ENCODE measurements around the gene TMEM41B.
"Not testable (repeated sequence)": the region's sequence is repeated elsewhere in the genome, so short reads cannot be mapped to it uniquely, and the experiment has no call there.

Gene TMEM41B, protein sequence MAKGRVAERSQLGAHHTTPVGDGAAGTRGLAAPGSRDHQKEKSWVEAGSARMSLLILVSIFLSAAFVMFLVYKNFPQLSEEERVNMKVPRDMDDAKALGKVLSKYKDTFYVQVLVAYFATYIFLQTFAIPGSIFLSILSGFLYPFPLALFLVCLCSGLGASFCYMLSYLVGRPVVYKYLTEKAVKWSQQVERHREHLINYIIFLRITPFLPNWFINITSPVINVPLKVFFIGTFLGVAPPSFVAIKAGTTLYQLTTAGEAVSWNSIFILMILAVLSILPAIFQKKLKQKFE

DNA sequence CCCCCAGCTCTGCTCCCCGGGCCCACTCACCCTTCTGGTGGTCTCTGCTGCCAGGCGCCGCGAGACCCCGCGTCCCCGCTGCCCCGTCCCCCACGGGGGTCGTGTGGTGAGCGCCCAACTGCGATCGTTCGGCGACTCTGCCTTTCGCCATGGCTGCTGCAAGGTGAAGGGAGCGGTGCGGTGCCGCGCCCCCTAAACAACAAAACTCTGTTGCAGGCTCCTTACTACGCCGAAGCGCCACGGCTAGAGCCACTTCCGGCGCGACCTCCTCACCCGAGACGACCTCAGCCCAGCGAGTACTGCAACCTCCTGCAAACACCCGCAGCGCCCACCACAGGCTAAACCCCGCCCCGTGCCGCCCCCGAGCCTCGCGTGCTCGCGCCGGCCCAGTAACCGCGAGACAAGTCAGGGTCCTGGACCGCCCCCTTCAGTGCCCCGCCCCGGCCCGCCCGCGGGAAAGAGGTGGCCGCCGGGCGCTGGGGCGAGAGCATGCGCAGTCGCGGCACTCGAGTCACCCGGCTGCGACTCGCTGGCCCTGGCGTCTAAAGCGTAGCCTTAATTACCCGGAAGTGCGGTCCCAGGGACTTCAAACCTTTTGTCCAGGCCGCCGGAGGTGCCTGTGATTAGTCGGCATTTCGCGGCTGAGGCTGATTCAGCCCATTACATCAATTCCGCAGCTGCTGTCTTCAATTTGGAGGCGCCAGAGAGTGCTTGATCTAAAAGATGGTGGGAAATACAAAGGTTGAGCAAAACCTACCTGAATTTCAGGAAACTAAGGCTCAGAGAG, at the start of gene TMEM41B:
TSS of gene TMEM41B (minus strand) at position 303 of the 787 bp plus-strand sequence. CDS start at position 151, 152 bp downstream.
- peak; percentile 99 for DNase-seq

DNA sequence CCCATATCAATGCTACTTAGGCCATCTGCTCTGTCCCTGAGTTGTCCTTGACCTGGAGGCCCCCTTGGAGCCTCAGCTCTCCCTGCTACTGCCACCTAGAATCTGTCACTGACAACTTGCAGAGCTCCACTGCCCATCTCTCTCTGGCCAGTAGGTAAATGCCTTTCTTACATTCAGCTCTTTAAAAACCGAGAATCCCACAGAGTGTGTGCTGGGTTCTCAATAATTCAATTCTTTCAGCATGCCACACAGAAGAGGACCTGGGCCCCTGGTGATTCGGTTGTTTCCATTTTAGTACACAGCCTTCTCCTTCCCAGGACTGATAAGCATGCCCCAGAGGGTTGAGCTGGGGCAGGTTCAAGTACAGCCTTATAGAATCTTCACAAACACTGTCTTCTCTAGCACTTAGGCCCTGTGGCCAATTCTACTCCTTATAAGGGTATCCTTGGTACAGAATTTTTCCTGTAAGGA, 48.0 kb upstream of the TMEM41B start:
- DNase-seq = no peak

DNA sequence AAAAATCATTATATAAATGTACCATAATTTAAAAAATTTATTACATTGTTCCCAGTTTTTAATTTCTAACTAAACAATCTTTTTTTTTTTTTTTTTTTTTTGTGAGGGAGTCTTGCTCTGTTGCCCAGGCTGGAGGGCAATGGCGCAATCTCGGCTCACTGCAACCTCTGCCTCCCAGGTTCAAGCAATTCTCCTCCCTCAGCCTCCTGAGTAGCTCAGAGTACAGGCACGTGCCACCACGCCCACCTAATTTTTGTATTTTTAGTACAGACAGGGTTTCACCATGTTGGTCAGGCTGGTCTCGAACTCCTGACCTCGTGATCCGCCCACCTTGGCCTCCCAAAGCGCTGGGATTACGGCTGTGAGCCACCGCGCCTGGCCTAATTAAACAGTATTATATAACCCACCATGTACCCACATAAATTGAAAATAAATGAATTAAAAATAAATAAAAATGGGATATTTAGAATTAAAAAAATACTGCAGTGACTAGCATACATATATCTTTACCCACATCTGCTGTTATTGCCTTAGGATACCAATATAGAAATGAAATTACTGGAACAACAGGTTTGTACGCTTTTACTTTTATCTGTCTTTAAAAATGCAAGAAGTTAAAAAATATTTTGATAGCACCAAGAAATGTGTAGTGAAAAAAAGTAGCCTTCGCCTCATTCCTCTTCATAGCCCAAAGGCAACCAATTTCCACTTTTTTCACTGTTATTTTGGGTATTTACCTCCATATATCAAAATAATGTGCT, 46.6 kb upstream of the TMEM41B start:
- DNase-seq = not testable (repeated sequence)

DNA sequence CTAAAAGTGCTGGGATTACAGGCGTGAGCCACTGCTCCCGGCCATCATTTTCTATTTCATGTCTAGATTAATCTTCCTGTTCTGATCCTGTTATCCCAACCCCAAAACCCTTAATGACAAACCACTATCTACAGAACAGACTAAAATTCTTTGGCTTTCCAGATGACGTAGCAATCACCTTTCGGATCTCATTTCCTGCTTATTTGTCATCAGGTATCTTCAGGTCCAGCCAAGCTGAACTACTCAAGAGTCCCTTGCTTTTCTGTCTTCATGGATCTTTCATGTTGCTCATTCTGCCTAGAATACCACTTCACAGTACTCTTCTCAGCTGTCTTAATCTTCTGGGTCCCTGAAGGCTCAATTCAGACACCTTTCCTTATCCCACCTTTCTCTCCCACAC, 42.6 kb upstream of the TMEM41B start:
- no peak for DNase-seq

DNA sequence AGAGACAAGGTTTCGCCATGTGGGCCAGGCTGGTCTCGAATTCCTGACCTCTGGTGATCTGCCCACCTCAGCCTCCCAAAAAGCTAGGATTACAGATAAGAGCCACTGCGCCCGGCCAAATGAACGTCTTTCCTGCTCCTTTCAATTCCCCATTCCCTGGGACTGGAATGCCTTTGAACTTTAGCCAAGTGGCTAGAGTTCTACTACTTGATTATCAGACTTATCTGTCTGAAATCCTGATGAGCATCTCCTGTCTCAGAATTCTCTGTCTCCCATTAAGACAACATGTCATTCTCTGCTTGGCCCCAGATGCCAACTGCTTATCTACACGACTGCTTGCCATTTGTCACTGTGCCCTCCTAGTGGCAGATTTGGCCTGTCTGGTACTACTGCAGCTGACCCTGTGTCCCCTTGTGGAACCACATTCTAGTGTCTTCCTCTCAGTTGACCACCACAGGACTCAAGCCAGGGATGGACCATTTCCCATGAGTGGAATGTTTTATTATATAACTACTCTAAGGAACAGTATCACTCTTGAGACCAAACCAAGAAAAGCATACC, 37.0 kb upstream of the TMEM41B start:
- no peak for DNase-seq

DNA sequence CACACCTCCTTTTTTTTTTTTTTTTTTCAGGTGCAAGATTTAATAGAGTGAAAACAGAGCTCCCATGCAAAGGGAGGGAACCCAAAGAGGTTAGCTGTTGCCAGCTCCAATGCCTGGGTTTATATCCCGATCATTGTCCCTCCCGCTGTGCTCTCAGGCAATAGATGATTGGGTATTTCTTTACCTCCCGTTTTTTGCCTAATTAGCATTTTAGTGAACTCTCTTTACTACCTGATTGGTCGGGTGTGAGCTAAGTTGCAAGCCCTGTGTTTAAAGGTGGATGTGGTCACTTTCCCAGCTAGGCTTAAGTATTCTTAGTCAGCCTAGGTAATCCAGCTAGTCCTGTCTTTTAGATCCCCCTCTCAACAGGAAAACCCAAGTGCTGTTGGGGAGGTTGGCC, 33.4 kb upstream of the TMEM41B start:
- DNase-seq = not testable (repeated sequence)

DNA sequence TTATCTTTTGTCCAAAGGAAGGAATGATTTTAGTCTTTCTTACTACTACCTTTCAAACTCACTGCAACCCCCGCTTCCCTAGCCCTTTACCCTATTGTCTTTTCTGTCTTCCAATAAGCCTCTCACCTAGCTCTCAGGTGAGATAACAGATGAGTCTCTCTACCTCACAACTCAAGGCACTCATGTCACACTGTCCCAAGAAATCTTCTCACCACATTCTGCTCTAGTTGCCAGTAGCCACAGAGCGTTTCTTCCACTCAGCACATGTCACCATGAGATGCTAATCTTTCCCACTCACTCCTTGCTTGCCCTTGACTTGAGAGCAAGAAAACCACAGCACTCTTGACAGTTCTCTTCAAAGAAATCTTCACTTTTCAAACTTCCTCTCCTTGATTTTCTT, 32.7 kb upstream of the TMEM41B start:
- DNase-seq = peak; percentile 11

DNA sequence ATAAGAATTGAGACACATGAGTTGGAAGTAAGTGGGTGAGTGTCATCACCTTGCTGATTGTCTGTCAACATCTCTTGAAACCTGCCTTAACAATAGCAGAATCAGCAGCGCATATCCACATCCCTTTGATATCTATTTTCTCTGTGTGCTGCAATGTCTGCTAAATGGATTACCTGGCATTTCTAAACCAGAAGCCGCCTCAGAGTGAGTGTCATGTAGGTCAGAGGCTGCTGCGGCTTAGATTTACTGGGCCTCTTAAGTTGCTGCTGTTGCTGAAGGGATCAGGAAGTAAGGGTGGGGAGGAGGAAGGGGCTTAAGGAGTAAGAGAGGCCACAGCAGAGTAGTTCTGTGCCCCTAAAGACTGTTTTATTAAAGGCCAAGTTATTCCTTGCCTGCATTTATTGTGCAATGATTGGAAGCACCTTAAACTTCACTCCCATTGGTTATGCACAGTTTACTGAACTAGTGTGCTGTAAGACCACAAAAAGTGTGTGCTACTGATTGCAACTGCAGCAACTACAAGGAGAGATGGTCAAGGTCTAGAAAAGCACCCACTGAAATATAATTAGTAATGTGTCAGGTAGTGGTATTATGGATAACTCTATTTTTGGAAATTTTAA, 29.8 kb upstream of the TMEM41B start:
- DNase-seq = no peak

DNA sequence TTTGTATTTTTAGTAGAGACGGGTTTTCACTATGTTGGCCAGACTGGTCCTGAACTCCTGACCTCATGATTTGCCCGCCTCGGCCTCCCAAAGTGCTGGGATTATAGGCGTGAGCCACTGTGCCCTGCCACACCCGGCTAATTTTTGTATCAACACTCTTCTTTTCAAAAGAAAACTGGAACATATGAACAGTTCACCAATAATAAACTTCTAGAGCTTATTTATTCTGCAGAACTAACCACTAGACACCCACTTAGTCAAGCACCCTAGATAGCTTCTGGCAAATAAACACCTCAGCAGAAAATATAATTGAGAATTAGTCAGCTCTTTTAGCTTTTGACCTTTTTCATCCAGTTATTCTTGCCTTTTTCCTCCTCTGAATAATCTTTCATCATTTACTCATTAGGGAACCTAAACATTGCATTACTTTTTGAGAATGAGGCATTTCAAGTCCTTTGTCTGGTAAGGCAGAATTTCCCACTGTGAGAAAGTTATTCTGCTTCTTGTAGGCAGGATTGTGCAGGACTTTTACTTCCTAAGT, 27.3 kb upstream of the TMEM41B start:
- DNase-seq = no peak

DNA sequence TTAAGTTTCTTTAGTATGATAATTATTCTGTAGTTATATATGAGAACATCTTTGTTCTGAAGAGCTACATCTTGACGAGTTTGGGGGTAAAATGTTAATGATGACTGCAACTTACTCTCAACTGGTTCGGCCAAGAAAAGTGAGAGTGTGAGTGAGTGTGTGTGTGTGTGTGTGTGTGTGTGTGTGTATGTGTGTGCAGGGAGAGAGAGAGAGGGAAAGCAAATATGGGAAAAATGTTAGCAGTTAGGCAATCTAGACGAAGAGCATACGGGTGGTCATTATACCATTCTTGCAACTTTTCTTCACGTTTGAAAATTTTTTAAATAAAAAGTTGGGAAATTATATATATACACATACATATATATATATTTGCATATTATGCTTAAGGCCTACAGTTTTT, 18.3 kb upstream of the TMEM41B start:
- DNase-seq = no peak

DNA sequence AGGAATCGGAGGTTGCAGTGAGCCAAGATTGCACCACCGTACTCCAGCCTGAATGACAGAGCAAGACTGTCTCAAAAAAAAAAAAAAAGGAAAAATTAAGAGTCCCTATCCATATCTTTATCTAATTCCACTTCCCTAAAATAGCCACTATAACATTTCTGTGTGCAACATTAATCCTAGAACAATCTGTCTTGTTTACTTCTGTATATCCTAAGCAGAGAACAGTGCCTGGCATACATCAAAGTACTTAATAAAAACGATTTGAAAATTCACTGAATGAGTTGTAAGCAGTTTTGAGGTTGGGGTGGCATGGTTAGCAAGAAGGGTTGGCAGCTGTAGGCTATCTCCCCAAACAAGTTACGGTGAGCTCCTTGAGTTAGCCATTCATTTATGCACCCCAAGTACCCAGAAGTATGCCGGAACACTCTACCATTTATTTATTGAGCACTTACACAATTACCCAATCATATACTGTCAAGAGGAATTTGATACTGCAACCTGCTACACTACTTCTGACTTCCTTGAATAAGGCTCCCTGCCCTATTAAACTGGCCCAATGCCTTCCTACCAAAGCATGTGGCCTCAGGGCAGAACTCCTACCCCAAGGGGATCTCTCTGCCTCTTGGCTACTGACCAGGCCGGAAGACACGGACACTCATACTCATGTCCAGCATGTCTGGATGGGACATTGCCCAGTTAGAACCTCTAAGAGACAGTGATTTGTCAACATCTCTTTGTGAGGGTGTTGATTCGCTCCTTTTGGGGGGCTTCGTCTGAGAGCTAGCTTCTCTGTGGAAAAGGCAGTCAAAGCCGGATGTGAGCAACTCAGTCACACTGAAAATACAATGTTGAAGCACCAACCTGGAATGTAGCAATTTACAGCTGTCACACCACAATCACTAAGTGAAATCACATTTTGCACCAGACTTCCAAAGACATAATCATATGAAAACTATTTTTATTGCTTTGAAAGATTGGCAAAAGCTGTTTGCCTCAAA, 16.3 kb upstream of the TMEM41B start:
- no peak for DNase-seq

DNA sequence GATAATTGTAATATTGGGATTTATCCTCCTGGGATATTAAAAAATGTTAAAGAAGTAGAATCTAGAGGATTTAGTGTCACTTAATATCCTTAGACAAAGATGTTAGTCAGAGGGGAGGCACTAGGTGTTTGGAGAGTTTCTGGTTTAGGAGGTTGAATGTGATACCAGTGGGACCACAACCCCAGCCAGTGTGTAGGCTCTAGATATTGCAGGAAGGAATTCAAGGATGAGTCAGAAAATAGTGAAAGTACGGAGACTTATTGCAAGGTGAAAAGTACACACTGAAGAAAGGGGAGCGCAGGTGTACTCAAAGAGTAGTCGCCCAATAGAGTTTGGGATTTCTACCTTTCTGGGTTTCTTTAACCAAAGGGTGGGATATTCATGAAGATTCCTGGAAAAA, 5.7 kb upstream of the TMEM41B start:
- no peak for DNase-seq

DNA sequence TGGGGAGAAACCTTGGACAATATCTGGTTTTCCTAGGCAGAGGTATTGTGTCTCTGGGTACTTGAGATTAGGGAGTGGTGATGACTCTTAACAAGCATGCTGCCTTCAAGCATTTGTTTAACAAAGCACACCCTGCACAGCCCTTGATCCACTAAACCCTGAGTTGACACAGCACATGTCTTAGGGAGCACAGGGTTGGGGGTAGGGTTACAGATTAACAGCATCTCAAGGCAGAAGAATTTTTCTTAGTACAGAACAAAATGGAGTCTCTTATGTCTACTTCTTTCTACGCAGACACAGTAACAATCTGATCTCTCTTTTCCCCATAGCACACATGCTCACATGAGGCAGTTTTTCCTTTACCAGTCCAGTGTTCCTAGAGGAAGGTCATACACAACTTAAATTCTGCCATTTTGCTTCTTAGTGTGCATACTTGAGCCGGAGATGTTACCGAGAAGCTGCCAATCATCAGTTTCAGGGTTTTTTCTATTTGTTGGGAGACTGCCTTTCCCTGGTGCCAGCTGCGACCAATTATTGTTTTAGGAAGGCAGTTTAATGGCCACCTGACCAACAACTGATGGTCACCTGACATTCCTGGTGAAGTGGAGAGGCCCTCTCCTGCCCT, 5.1 kb upstream of the TMEM41B start:
- not testable (repeated sequence) for DNase-seq

DNA sequence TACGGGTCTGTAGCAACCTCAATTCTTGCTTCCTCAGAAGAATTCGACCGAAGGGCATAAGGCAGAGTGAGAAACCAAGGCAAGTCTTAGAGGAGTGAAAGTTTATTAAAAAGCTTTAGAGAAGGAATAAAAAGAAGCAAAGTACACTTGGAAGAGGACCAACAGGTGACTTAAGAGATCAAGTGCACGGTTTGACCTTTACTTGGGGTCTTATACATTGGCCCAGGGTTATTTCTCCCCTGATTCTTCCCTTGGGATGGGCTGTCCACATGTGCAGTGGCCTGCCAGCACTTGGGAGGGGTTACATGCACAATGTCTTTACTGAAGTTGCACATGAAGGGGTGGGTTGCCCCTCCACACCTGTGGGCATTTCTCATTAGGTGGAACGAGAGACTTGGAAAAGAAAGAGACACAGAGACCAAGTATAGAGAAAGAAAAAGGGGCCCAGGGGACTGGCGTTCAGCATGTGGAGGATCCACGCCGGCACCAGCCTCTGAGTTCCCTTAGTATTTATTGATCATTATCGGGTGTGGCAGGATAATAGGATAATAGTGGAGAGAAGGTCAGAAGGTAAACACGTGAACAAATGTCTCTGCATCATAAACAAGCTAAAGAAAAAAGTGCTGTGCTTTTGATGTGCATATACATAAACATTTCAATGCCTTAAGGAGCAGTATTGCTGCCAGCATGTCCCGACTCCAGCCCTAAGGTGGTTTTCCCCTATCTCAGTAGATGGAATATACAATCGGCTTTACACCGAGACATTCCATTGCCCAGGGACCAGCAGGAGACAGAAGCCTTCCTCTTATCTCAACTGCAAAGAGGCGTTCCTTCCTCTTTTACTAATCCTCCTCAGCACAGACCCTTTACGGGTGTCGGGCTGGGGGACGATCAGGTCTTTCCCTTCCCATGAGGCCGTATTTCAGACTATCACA, 4.3 kb upstream of the TMEM41B start:
- not testable (repeated sequence) for DNase-seq

DNA sequence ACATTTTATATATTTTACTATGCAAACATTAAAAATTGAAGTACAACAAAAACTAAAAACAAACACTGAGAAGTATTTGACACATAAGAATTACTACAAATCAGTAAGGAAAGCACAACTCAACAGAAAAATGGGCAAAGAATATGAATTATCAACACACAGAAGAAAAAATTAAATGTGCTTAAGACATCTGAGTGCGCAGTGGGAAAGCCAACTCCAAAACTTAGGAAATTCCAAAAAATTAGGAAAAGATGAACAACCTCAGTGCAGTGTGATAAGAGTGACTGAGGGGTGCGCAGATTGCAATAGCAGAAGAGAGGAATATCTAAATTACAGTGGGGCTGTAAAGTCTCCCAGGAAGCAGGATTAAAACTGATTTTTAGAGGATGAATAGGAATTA, 1.9 kb upstream of the TMEM41B start:
- DNase-seq = no peak

DNA sequence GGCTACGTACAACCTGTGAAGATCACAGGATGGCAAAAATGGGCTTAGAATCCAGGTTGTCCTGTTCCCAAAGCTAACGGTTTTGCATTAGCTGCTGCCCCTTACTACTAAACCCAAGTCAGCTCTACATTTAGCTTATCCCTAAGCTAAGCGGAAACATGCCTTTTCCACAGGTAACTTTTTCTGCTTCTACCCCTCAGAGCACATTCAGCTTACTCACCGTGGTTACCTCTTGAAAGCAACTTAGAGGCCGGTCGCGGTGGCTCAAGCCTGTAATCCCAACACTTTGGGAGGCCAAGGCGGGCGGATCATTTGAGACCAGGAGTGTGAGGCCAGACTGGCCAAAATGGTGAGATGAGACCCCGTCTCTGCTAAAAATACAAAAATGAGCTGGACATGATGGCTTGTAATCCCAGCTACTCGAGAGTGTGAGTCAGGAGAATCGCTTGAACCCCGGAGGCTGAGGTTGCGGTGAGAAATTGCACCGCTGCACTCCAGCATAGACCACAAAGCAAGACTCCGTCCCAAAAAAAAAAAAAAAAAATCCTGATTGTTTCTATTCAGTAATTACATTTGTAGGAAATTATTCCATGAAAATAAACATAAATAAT, 790 bp upstream of the TMEM41B start:
- DNase-seq = no peak

DNA sequence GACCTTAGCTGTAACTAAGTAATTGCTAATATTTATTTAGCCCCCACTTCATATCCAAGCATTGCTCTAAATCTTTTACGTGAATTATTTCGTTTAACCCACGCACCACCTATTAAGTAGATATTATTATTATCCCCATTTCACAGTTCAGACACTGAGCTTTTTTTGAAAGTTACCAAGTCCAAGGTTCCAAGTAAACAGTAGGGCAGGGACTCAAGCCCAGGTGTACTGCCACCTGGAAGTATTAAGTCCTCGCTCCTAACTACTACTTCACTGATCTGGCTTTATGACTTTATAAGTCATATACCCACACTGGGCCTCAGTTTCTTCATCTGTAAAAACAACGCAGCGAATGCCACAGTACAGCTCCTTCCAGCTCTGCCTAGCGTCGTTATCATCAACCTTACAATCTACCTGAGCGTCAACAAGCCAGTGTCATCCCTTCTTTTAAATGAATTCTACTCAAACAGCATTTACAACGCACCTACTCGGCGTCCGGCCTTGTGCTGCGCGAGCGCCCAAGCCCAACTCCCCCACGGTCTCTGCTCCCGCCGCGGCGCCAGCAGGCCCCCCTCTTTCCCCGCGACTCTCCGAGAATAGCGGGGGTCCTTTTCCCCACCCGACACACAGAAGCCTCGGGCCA, 624 bp downstream of the TMEM41B start:
- peak; percentile 18 for DNase-seq

DNA sequence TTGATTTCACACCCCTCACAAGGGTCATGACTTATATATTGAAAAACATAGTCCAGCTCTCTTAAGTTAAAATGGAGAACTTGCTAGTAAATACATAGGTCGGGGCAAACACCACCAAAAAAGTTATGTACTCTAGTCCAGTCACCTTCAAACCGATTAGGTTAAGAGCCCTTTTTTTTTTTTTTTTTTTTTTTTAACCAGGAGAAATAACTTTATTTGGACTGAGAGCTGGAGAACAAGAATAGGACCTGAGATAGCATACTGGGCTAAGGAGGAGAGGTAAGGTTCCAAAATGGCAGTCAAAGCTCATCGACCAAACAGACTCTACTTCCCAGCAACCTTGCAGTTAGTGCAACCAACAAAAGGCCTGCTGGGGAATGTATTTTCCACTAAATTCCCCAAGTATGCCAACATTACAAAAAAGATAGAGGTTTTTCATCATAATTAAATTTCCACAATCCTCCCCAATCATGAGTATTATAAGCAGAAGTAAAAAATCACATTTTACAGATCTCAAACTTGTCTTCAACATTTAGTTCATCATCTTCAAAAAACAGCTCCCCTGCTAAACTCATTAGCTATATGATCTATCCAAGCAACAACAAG, 3.8 kb downstream of the TMEM41B start:
- no peak for DNase-seq

Data from CD4-positive, alpha-beta T cell treated with Interleukin-12 subunit alpha and Interleukin-12 subunit beta, for 1 hour (primary cell).